Measurements from ENCODE around the gene TMEM87B.

DNA sequence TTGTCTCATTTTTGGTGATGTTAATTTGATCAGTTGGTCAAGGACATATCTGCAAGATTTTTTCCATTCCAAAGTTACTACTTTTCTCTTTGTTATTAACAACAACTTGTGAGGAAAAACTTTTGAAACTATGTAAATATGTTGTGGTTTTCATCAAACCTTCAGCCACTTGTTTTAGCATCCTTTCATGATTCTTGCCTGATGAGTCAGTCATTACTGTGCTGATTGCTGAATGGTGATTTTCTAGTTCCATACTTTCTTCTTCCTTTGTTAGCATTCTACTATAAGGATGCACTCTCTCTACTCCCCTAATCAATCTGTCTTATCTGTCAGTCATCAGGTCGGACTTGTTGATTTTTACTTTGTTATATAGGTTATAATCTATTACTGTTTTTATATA is 10.9 kb downstream of the TMEM87B start:
- TF ChIP-seq, protein P1, sequence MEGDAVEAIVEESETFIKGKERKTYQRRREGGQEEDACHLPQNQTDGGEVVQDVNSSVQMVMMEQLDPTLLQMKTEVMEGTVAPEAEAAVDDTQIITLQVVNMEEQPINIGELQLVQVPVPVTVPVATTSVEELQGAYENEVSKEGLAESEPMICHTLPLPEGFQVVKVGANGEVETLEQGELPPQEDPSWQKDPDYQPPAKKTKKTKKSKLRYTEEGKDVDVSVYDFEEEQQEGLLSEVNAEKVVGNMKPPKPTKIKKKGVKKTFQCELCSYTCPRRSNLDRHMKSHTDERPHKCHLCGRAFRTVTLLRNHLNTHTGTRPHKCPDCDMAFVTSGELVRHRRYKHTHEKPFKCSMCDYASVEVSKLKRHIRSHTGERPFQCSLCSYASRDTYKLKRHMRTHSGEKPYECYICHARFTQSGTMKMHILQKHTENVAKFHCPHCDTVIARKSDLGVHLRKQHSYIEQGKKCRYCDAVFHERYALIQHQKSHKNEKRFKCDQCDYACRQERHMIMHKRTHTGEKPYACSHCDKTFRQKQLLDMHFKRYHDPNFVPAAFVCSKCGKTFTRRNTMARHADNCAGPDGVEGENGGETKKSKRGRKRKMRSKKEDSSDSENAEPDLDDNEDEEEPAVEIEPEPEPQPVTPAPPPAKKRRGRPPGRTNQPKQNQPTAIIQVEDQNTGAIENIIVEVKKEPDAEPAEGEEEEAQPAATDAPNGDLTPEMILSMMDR (IDR thresholded peaks at IDR 0.05), result no peak
- TF ChIP-seq POLR2A (IDR thresholded peaks at IDR 0.05), result no peak

Data from heart left ventricle (tissue), 13 donors.